Stimulated activated CD4-positive, alpha-beta T cell treated with anti-CD3 and anti-CD28 coated beads, Interleukin-2, amount 100 ng/mL, for 4 hours (primary cell): ENCODE measurements around the gene MUC6.

Source experiments
- DNase-seq: peaks from one replicate; pipeline ENCODE4 v3.0.0-alpha.2; 2020; ENCODE audit warnings: low read depth

MUC6 gene

DNA sequence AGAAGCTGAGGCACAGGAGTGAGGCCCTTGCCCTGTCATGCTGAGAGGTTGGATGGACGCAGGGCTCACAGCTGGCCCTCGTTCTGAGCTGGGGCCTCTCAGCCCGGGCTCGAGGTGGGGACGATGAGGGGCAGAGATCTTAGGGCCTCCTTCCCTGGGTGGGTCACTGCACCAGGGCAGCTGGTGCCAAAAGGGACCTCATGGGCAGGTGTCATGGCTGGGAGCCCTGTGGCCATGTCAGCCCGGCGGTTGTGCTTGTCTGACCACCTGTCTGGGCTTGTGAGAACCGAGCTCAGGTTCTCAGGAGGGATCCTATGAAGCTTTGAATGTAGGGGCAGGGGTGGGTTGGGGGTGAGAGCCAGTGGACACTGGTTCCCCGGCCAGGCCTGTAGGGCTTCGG is 1.8 kb upstream of the MUC6 start:
- no peak for DNase-seq

GRCh38 chr11:1037506-1038055 is 1.1 kb upstream of the MUC6 start:
- DNase-seq = no peak

GRCh38 chr11:1036931-1037330 is 413 bp upstream of the MUC6 start:
- no peak for DNase-seq

DNA sequence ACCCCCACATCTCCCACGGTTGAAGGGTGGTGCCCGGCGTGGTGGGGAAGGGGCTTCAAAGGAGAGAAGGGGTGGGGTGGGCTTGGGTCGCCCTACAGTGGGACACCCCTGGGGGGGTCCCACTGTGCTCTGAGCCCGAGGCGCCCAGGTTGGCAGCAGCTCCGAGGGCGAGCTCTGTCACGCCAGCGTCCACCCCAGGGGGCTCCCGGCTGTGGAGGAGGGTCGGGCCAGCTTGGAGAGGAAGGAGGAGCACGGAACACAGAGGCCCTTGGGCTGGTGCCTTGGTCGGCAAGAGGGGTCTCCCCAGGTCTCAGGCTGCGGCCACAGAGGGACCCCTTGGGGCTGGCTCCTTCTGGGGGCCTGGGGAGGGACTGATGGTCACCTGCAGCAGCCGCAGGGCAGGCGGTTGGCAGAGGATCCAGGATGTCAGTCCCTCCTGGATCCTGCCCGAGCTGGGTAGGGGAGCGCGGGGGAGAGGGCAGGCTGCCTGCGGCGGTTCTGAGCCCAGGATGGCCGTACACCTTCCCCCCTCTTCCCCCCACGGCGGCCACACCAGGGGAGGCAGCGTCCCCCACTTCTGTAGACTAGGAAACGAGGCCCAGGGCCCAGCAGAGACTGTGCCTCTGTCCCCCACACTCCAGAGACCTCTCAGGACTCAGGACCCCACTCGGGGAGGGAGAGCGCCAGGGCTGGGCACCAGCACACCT is 788 bp downstream of the MUC6 start:
- DNase-seq = no peak

- DNase-seq = no peak
These were observed 1.8 kb downstream of the MUC6 start for GRCh38 chr11:1034456-1035295.

GRCh38 chr11:1034001-1034400 is 2.5 kb downstream of the MUC6 start:
- DNase-seq = no peak

DNA sequence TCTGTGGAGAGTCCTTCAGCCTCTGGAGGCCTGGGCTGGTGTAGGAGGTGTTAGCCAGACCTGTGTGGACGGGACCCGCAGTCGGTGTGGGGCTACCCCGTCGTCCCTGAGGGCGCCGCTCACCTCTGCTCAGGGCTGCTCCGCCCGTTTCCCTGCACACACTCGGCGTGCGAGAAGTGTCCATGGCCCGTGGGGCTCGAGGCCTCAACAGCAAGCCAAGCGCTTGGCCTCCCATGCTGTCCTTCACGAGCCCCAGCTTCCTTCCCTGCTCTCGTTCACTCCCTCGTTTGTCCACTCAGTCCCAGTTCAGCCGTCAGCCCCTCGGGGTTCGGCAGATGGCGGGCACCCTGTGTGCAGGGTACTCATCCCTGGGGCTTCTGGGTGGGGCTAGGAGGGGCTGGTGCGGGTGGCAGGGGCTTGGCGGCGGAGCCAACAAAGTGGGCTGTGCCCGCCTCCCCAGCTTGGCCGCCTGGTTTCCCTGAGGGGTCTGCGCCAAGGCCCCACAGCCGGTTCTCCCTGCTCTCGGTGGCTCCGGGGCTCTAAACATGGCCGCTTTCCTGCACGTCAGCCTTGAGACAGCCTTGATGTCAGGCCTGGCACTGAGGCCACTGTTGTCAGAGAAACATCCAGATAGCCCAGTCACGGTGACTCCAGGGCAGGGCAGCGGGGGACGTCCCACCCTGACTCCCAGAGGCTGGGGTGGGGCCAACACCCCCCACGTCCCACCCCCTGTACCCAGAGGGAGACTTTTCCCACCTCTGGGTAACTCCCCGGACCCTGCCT is 3.3 kb downstream of the MUC6 start:
- DNase-seq = no peak

DNA sequence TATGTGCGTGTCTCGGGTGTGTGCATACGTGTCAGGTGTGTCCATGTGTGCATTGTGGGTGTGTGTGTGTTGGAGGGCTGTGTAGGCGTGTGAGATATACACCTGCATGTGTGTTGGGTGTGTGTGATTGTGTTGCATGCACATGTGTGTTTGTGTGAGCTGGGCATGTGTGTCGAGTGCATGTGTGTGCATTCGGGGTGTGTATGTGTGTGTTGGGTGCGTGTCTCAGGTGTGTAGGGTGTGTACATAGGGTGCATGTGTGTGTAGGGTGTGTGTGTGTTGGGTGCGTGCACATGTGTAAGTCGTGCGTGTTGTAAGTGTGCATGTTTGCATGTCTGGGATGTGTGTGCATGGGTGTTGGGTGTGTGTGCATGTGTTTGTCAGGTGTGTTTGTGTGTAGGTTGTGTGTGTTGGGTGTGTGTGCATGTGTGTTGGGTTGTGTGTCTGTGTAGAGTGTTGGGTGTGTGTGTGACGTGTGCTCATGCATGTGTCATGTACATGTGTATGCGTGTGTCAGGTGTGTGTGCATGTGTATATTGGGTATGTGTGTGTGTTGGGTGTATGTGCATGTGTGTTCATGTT is 4.1 kb downstream of the MUC6 start:
- no peak for DNase-seq

DNA sequence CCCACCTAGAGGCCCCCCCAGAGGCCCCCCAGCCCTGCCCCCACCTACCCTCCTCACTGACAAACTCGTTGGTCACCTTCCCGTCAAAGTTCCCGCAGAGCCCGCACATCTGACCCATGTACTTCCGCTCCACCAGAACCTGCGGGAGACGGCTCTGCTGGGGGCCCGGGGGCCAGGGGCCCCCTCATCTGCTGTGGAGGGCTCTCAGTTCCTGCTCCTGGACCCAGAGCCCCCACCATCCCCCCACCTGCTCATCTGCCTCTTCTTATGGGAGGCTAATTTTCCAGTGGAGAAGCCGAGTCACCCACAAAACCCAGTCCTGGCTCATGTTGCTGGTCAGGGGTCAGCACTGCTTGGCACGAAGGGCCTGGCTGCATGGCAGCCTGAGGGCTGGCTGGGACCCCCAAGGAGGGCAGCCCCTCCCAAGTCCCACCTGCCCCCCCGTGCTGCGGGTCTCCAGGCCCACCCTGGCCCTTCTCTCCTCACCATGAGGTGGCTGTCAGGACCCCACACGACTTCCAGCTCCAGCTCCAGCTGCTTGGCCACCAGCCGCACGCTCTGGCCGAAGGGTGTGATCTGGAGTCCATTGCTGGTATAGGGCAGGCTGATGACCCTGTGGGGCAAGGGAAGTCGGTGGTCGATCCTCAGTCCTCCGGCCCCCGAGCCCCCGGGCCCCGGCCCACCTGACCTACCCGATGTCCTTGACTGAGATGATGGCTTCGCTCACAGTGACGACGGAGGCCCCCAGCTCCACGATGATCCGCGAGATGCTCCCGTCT is 5.2 kb downstream of the MUC6 start:
- no peak for DNase-seq

DNA sequence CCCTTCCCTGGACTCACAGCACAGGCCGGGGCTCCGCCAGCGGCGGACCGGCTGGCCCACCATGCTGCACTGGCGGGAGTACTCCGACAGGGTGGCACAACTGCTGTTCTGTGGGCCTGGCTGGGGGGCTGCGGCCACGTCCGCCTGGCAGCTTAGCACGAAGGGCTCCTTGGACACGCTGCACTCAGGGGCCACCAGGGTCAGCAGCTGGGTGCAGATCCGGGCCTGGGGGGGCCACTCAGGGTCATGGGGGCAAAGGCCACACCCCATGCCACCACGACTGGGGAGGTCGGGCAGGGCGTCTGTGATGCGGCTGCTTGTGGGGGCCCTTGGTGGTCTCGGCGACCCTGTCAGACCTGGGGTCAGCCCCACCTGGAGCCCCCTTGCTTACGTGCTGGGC is 6.0 kb downstream of the MUC6 start:
- no peak for DNase-seq

DNA sequence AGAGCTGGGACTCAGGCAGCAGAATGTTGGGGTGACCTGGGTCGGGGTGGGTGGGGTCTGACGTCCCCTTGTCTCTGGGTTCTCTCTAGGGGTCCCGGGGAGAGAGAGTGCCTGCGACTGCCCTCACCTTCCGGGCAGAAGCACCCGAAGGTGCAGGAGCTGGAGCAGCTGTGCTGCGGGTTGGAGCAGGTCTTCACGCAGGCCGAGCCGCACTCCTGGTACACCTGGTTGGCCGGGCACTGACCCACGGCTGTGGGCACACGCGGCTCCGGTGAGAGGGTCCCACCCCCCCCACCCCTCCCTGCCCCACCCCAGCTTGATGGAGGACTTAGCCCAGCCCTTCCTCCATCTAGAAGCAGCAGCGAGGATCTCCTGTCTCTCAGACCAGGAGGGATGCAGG is 6.4 kb downstream of the MUC6 start:
- DNase-seq = no peak

- no peak for DNase-seq
These were observed 6.9 kb downstream of the MUC6 start for GRCh38 chr11:1029654-1030053.

DNA sequence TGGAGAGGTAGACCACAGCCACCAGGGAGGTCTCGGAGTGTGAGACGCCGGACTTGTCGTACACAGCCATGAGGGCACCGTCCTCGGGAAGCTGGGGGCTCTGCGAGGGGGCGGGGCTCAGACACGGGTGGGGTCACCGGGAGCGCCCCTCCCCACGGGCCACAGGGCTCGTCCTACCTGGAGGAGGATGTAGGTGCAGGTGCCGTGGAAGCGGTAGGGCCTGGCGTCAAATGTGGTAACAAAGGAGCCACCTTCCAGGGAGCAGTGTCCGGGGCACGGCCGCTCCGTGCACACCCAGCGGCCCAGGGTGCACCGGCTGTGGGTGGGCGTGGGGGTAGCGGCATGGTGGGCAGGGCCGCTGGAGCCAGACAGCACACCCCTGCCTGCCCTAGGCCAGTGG is 7.5 kb downstream of the MUC6 start:
- no peak for DNase-seq

GRCh38 chr11:1028616-1029015 is 7.9 kb downstream of the MUC6 start:
- DNase-seq = no peak

- no peak for DNase-seq
These were observed 8.3 kb downstream of the MUC6 start for GRCh38 chr11:1028291-1028540.

DNA sequence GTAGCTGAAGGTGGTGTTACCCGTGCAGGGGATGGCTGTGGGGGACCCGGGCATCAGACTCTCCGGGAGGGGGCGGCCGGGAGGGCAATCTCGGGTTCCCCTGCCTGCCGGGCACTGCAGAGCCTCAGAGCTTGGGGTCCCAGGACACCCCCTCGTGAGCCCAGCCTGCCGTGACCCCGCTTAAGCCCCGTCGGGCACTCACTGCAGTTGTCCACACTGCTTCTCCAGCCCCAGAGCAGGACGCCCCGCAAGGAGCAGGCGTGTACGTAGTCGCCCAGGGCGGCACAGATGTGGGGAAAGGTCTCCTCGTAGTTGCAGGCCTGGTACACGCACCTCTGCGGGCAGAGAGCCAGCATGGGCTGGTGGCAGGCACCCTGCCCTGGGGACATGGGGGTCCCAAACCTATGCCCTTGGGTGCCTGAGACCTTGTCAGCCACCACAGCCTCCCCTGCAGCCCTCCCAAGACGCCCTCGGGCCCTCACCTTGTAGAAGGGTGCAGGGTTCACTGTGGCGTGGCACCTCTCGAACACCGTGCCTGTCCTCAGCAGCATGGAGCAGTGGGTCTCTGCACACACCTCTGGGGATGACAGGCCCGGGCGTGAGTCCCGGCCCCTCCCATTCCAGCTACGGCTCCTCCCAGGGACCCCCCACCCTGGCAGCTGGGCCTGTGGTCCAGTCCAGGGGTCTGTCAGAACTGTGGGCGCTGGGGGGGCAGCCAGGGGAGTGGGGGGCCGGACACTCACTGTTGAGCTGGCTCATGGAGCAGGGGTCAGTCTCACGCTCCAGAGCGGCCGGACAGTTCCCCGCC is 8.8 kb downstream of the MUC6 start:
- no peak for DNase-seq

DNA sequence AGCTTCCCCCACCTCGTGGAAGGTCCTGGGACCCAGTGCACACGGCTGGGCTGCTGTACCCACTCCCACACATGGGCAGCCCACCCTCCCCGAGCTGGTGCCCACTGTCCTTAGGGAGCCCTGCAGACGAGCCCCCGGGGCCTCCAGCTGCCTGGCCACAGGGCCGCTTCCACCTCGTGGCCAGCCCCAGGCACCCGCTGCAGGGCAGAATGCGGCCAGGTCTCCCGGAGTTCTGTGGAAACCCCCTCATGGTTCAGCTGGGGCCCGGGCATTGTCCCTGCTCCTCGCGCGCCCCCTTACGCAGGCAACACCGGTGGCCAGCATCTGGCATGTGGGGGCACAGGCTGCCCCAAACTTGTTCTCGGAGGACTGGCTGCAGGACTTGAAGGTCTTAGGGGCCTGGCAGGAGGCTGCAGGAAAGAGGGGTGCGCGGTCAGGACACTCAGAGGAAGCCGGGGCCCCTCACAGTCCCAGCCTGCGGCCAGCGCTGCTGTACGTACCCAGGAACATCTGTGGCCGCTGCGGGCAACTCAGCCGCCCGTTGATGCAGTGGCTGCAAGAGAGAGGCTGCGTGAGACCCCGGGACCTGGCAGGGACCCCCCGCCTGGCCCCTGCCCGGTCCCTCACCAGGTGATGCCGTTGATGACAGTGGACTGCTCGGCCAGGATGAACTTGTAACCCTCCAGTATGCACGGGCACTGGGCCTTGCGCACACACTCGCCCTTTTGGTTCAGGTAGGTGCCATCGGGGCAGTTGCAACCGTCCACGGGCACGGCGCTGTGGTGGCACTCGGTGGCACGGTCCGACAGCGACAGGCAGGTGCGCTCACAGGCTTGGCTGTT is 9.7 kb downstream of the MUC6 start:
- no peak for DNase-seq

- DNase-seq = no peak
These were observed 10.4 kb downstream of the MUC6 start for GRCh38 chr11:1026163-1026450.

GRCh38 chr11:1025410-1026162 is 10.9 kb downstream of the MUC6 start:
- no peak for DNase-seq
